H1 (cell line): ENCODE measurements around the gene SAMD9. TPM values are rescaled to one million over a fixed set of nuclear protein-coding genes. Genes with fewer than 3 reads are reported as not detected.

Experiments
- BACH1 ChIP-seq: IDR thresholded peaks from 2 replicates; pipeline ENCODE4 v1.6.1; 2012; ENCODE audit warnings: low read length, improper control_type of control experiment
- CHD1 ChIP-seq: IDR thresholded peaks from 2 replicates; pipeline ENCODE4 v1.6.1; 2012; ENCODE audit warnings: low read depth, low read length, improper control_type of control experiment
- JUND ChIP-seq: IDR thresholded peaks from 2 replicates; pipeline ENCODE4 v1.6.1; 2011; ENCODE audit warnings: mild to moderate bottlenecking, improper control_type of control experiment, low read length
- SP2 ChIP-seq: IDR thresholded peaks from 2 replicates; pipeline ENCODE4 v1.6.1; 2012; ENCODE audit warnings: mild to moderate bottlenecking, low read length, inconsistent platforms
- polyA plus RNA-seq, 7 experiments: library from polyadenylated mRNA; depleted of rRNA in 3 of 7; stranded (reverse) in 5 of 7; unstranded in 2 of 7; fragments of >200 nt in 5 of 7; fragments of 200-250 nt in 2 of 7; gene quantifications; 1 replicate in 5 of 7; 2 replicates in 1 of 7; 4 replicates in 1 of 7; pipeline versions ENCODE4 v1.2.1 to v1.2.3, GENCODE V29; 2011 to 2013; ENCODE audit warnings: missing spikeins in 2 of 7, mixed read lengths in 2 of 7
- total RNA-seq: library from RNA; stranded (reverse); fragmentation: NEBNext Ultra II Directional; extraction: Animal tissue kit (Norgen Biotek cat#: 25700); gene quantifications from 2 replicates; pipeline ENCODE4 v1.2.1, GENCODE V29; 2021

The SAMD9 gene
- total and polyA plus RNA-seq, 2 of the 8 experiments (the other 6 are each of a cell fraction or from before 2014, with no cell fraction given): 0.02 TPM; not detected in 1

- TF ChIP-seq JUND (no peak), CHD1 (no peak), SP2 (no peak), BACH1 (no peak)
Observed at GRCh38 chr7:93165447-93165846, 47.7 kb upstream of the SAMD9 start (continued).
